ENCODE data around the gene EML6.

EML6 gene

GRCh38 chr2:54952978-54953456 lies 229.6 kb downstream of the EML6 start:
- Histone ChIP-seq H3K36me3 (replicated peaks) (no peaks in the 10 kb centered on the region), H3K4me3 (ENCODE audit: low read depth, low read length) (no peak overlapping the region), H3K27ac (no peak overlapping the region), H3K27me3 (replicated peaks) (no peaks in the 10 kb centered on the region)
- no peak for TF ChIP-seq CTCF (IDR thresholded peaks at IDR 0.05; ENCODE audit: low read depth, low read length, missing control alignments)
- in situ Hi-C loops (cut with HindIII; ENCODE audit: low pct_ligation_motif_present, low sequenced_read_pairs) = no loop called here
- no peak for DNase-seq

- in situ Hi-C loops (cut with HindIII; ENCODE audit: low pct_ligation_motif_present, low sequenced_read_pairs) = no loop called here
- no peak for TF ChIP-seq CTCF (IDR thresholded peaks at IDR 0.05; ENCODE audit: low read depth, low read length, missing control alignments)
- H3K27ac ChIP-seq = no peak overlapping the region
- no peak overlapping the region for H3K4me3 ChIP-seq (ENCODE audit: low read depth, low read length)
- no peak for DNase-seq
- H3K36me3 ChIP-seq (replicated peaks) = no peaks in the 10 kb centered on the region
- no peaks in the 10 kb centered on the region for H3K27me3 ChIP-seq (replicated peaks)
These were observed 230.7 kb downstream of the EML6 start for GRCh38 chr2:54954158-54954557.

- DNase-seq = no peak
- H3K27ac ChIP-seq = no peak overlapping the region
- no peaks in the 10 kb centered on the region for H3K36me3 ChIP-seq (replicated peaks)
- H3K4me3 ChIP-seq (ENCODE audit: low read depth, low read length) = no peak overlapping the region
- no peaks in the 10 kb centered on the region for H3K27me3 ChIP-seq (replicated peaks)
- in situ Hi-C loops (cut with HindIII; ENCODE audit: low pct_ligation_motif_present, low sequenced_read_pairs) = no loop called here
- TF ChIP-seq CTCF (IDR thresholded peaks at IDR 0.05; ENCODE audit: low read depth, low read length, missing control alignments) = no peak
These were observed 231.4 kb downstream of the EML6 start for GRCh38 chr2:54954705-54955357.

GRCh38 chr2:54955358-54956110 lies 232.1 kb downstream of the EML6 start:
- Histone ChIP-seq H3K27ac (no peak overlapping the region), H3K36me3 (replicated peaks) (no peaks in the 10 kb centered on the region), H3K27me3 (replicated peaks) (no peaks in the 10 kb centered on the region), H3K4me3 (ENCODE audit: low read depth, low read length) (no peak overlapping the region)
- no peak for TF ChIP-seq CTCF (IDR thresholded peaks at IDR 0.05; ENCODE audit: low read depth, low read length, missing control alignments)
- no peak for DNase-seq
- in situ Hi-C loops (cut with HindIII; ENCODE audit: low pct_ligation_motif_present, low sequenced_read_pairs) = no loop called here

- Histone ChIP-seq H3K27me3 (replicated peaks) (no peaks in the 10 kb centered on the region), H3K4me3 (ENCODE audit: low read depth, low read length) (no peak overlapping the region), H3K36me3 (replicated peaks) (no peaks in the 10 kb centered on the region), H3K27ac (no peak overlapping the region)
- no peak for TF ChIP-seq CTCF (IDR thresholded peaks at IDR 0.05; ENCODE audit: low read depth, low read length, missing control alignments)
- no peak for DNase-seq
- in situ Hi-C loops (cut with HindIII; ENCODE audit: low pct_ligation_motif_present, low sequenced_read_pairs) = no loop called here
These were observed 232.7 kb downstream of the EML6 start for GRCh38 chr2:54956111-54956627.
